Measurements from ENCODE around the gene GJC1. TPM values are rescaled to one million over a fixed set of nuclear protein-coding genes. Genes with fewer than 3 reads are reported as not detected.

GJC1 gene
- total and polyA plus RNA-seq, 2 of the 8 experiments (the other 6 are each of a cell fraction or from before 2014, with no cell fraction given) = 29.1 to 154 TPM

GRCh38 chr17:44774271-44775135, 55.6 kb downstream of the GJC1 start:
- CTCF ChIA-PET (ENCODE audit: partially characterized antibody) = interaction anchor here (0.6 to 26.7 kb wide), 14 partner anchors 9 to 179 kb away, joined by 3 to 577 read pairs (median 5); partner anchors contain the start of genes ADAM11 and HIGD1B
- H4K20me1 ChIP-seq (replicated peaks in 1 of 2; ENCODE audit: control insufficient read depth in 1 of 2, insufficient read depth in 2 of 2, low read length in 2 of 2) = peaks cover 0 to 2% of the 10 kb centered on the region in 2 experiments
- no peak overlapping the region for H4K5ac ChIP-seq (ENCODE audit: insufficient read length, low read depth, low read length)
- DNase-seq (ENCODE audit: low read depth in 1 of 2, low spot score in 2 of 2) = peak; percentile 56 to 100
- H3K56ac ChIP-seq (replicated peaks; ENCODE audit: insufficient read length, low read depth, low read length) = no peak overlapping the region
- H4K8ac ChIP-seq (ENCODE audit: extremely low read depth, insufficient read depth, low read length) = peak overlapping the region; percentile 19; the same call in 1 of the 2 replicates
- POLR2A ChIA-PET (ENCODE audit: partially characterized antibody) = interaction anchor here (0.8 to 2.4 kb wide), 15 partner anchors 8 to 245 kb away, joined by 3 to 14 read pairs (median 4); partner anchors contain the start of genes ADAM11 and GJC1
- H4K91ac ChIP-seq (replicated peaks; ENCODE audit: insufficient read length, low read length) = no peak overlapping the region
- no peak overlapping the region for H2BK120ac ChIP-seq (replicated peaks; ENCODE audit: low read depth, low read length)
- no peak overlapping the region for H2AK5ac ChIP-seq (ENCODE audit: low read depth, low read length)
- no peak for FAIRE-seq
- no peak overlapping the region for H3K4ac ChIP-seq (replicated peaks; ENCODE audit: insufficient read length, low read depth, low read length)
- 0 out of 2 replicates have a peak overlapping the region, but pooled peaks have one; percentile 44 for H2BK5ac ChIP-seq (ENCODE audit: low read depth, low read length)
- 0 out of 2 replicates have a peak overlapping the region, but pooled peaks have one; percentile 39 for H2BK12ac ChIP-seq (ENCODE audit: low read depth, low read length)
- no peaks in the 10 kb centered on the region for H3K9me3 ChIP-seq (ENCODE audit: insufficient read depth in 2 of 2, low read depth in 1 of 2, low read length in 1 of 2)
- no peak overlapping the region for H3K23ac ChIP-seq (ENCODE audit: insufficient read length)
- peaks cover 0 to 11% (median 3%) of the 10 kb centered on the region in 4 experiments; a peak in 5 of 7 replicates for H3K4me1 ChIP-seq (replicated peaks in 1 of 4; ENCODE audit: control insufficient read depth in 3 of 4, insufficient read depth in 4 of 4, low read length in 3 of 4)
- no peaks in the 10 kb centered on the region for H3K79me2 ChIP-seq (ENCODE audit: control insufficient read depth in 1 of 2, insufficient read depth in 2 of 2, low read length in 2 of 2)
- H3K36me3 ChIP-seq (ENCODE audit: control insufficient read depth in 2 of 4, insufficient read depth in 4 of 4, low read length in 3 of 4) = no peaks in the 10 kb centered on the region
- H2AFZ ChIP-seq (ENCODE audit: low read length) = no peak overlapping the region; the same call in 1 of the 2 replicates
- H2BK15ac ChIP-seq (ENCODE audit: low read length) = peak overlapping the region; percentile 72; the same call in 1 of the 2 replicates
- no peak overlapping the region for H3K14ac ChIP-seq (ENCODE audit: insufficient read length)
- H3K79me1 ChIP-seq (ENCODE audit: low read depth, low read length) = no peaks in the 10 kb centered on the region
- H3K23me2 ChIP-seq (ENCODE audit: low read depth, low read length) = peaks cover 6% of the 10 kb centered on the region; the same call in 1 of the 2 replicates
- 41% methylated on average over 40 of the region's 42 CpGs; no CpG with 5 or more reads in 1 of the 2 experiments for WGBS, 2 experiments (ENCODE audit: extremely low coverage in 1 of 2, insufficient coverage in 1 of 2, insufficient read length in 1 of 2, insufficient replicate concordance in 2 of 2, low coverage in 1 of 2, low lambda C conversion rate in 2 of 2, missing lambda C conversion rate in 1 of 2)
- no peak overlapping the region for H2BK20ac ChIP-seq (ENCODE audit: low read length)
- peak overlapping the region; percentile 45 to 76 (median 59) for H3K4me3 ChIP-seq (ENCODE audit: extremely low read depth in 1 of 4, insufficient read depth in 2 of 4, low read depth in 3 of 4, low read length in 4 of 4)
- peak overlapping the region; percentile 16 to 94 for H3K4me2 ChIP-seq (ENCODE audit: insufficient read depth in 1 of 2, low read depth in 2 of 2, low read length in 2 of 2)
- H3K27me3 ChIP-seq (replicated peaks in 1 of 4; ENCODE audit: control insufficient read depth in 3 of 4, extremely low read depth in 1 of 4, insufficient read depth in 3 of 4, low read length in 3 of 4) = peaks cover 3 to 18% (median 12%) of the 10 kb centered on the region in 4 experiments; a peak in 6 of 7 replicates
- no peak overlapping the region for H3K27ac ChIP-seq (ENCODE audit: low read depth, low read length)
- H3K18ac ChIP-seq (ENCODE audit: extremely low read depth, low read length) = peak overlapping the region; percentile 83; the same call in 1 of the 2 replicates
- peak overlapping the region in 2 of 4 experiments; percentile 33 to 51; a peak in 4 of 7 replicates for H3K9ac ChIP-seq (replicated peaks in 1 of 4; ENCODE audit: extremely low read depth in 1 of 4, low read depth in 3 of 4, low read length in 3 of 4)
- TF ChIP-seq CTCF (IDR thresholded peaks at IDR 0.05; ENCODE audit: control extremely low read depth in 1 of 3, insufficient read depth in 1 of 3, low read depth in 1 of 3, low read length in 3 of 3) (peak; percentile 97 to 99 (median 99)), CHD2 (IDR thresholded peaks at IDR 0.05; ENCODE audit: low read length) (peak; percentile 27; the same call in 1 of the 2 replicates), KDM5A (IDR thresholded peaks at IDR 0.05; ENCODE audit: low read length) (peak; percentile 7; the same call in 1 of the 2 replicates), KDM1A (IDR thresholded peaks at IDR 0.05; ENCODE audit: borderline replicate concordance, low read length) (no peak), MAX (IDR thresholded peaks at IDR 0.05) (peak; percentile 75), CREB1 (IDR thresholded peaks at IDR 0.05) (peak; percentile 41; the same call in 1 of the 2 replicates), YY1 (IDR thresholded peaks at IDR 0.05; ENCODE audit: low read depth, low read length) (0 out of 2 replicates have a peak, but pooled peaks have one; percentile 27)

All from H1 (cell line).